Limb (tissue), 2 donors: ENCODE results near the gene RAC3.
"Not testable (repeated sequence)": the region's sequence is repeated elsewhere in the genome, so short reads cannot be mapped to it uniquely, and the experiment has no call there.

Source experiments
- DNase-seq, 2 donors: peaks; one replicate each; pipeline ENCODE4 v3.0.0-alpha.2; 2016; ENCODE audit errors: extremely low spot score in 2 of 2

Gene RAC3

DNA sequence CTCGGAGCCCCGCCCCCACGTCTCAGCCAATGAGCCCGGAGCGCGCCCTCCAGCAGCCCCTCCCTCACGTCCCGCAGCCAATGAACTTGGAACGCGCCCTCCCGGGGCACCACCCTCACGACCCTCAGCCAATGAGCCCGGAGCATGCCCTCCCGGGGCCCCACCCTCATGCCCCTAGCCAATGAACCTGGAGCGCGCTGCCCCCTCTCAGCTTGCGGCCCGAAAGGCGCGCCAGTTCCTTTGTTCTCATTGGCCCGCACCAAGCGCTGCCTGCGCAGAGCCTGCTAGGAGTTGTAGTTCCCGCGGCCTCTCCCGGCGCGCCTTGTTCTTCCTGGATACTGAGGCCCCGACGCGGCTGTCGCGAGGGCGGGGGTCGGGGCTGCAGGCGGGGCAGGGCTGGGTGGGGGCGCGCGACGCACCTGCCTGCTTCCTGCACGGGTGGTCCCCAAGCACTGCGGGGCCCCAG, 8.5 kb upstream of the RAC3 start, which contains the start of gene LRRC45:
LRRC45 (plus strand) TSS at position 325 of the 466 bp plus-strand sequence. CDS start 339 bp downstream, outside the sequence.
- peak; percentile 100 for DNase-seq

DNA sequence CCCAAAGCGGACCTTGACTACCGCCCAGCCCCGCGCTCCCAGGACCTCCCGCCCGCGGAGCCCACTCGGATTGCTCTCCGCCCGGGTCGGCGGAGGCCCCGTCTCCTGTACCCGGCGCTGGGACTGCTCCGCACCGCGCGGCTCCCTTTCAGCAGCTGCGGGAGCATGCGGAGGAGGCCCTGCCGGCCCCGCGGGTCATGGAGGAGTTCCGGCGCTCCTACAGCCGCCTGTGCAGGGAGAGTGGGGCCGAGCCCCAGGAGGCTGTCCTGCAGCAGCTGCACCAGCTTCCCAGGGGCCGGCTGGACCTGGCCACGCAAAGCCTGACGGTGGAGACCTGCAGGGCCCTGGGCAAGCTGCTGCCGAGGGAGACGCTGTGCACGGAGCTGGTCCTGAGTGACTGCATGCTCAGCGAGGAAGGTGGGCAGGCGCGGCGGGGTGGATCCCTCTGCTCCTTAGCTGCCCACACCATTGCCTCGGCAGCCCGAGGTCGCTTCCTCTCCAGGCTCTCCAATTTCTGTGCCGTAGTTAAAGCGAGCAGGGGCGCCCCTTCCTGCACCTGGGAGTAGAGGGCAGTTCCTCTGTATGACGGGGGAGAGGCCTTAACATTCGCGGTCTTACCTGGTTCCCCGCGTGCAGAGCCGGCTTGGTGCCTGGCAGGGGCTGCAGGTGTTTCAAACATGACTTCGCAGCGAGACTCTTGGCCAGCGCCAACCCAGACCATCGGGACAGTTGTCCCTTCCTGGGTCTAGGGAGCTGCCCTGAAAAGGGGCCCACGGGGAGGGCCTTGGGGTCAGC, 7.8 kb upstream of the RAC3 start:
- DNase-seq, result no peak

DNA sequence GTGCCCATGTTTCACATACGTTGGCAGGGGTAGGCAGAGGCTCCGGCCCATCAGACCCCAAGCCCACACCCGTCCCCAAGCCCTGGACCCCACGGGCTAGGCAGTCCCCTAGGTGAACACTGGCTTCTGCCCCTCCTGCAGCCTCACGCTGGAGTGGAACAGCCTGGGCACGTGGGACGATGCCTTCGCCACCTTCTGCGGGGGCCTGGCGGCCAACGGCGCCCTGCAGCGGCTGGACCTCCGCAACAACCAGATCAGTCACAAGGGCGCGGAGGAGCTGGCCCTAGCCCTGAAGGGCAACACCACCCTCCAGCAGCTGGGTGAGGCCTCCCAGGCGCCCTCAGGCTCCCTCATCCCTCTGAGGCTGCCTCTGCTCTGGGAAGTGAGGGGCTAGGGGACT, 6.6 kb upstream of the RAC3 start:
- DNase-seq, result no peak

DNA sequence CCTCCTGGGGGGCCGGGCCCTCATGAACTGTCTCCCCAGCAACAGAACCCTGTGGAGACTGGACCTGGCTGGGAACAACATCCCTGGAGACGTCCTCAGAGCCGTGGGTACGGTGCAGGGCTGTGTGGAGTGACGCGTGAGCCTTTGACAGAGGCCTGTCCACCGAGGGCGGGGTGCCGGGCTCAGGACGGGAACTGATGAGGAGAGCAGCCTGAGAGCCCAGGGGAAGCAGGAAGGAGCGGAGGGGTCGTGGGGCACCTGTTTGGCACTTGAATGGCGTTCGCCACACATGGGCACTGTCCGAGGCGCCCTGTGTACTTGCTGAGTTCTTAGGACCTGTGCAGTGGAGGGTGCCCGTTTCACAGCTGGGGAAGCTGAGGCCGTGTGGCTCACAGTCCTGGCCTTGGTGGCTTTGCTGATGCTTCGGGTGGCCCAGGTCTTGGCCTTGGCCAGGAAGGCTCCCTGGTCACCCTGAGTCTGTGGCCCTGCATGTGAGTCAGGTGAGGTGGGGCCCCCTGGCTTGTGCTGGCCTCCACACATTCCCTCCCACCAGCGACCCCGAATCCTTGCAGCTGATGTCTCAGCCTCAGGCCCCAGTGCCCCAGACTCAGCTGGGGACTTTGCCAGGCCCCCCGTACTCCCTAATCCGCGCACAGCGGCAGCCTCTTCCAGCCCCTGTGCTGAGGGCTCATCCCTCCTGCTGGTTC, 5.9 kb upstream of the RAC3 start:
- no peak for DNase-seq

DNA sequence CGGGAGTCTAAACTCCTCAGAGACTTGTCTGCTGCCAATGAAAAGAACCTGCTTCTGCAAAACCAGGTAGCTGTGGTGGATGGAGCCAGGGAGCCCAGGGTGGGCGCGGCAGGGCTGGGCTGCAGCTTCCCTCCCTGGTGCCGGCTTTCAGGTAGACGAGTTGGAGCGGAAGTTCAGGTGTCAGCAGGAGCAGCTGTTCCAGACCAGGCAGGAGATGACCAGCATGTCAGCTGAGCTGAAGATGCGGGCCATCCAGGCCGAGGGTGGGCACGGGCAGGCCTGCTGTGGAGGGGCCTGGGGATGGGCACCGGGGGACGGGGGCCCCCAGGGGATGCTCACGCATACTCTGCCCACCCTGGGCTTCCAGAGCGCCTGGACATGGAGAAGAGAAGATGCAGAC, 3.2 kb upstream of the RAC3 start:
- DNase-seq, result no peak

DNA sequence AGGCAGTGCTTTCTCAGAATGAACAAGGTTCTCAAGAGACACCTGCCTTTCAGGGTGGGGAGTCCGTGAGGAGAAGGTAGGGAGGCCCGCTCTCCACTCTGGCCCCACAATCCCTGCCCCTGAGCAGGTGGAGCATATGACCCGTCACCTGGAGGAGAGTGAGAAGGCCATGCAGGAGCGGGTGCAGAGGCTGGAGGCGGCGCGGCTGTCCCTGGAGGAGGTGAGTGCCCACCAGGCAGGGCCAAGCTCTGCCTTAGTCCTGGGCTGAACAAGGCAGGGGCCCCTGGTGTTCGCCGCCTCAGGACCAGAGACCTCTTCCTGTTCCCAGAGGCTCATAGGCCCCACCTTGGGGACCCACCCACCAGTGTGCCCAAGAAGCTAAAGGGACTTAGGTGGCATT, 2.5 kb upstream of the RAC3 start:
- no peak for DNase-seq

DNA sequence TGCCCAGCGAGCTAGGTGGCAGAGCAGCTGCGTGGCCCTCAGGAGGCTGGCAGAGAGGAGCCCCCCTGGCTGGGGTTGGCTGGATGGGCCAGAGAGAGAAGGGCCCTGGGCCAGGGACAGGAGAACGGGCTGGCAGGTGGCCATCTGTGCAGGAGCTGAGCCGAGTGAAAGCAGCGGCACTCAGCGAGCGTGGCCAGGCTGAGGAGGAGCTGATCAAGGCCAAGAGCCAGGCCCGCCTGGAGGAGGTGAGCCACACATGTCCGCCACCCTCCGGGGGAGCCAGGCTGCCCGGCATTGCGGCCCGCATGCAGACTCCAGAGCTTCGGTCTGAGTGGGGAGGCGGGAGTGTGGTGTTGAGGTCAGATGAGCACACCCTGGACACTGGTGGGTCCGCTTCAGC, 2.1 kb upstream of the RAC3 start:
- DNase-seq, result no peak

DNA sequence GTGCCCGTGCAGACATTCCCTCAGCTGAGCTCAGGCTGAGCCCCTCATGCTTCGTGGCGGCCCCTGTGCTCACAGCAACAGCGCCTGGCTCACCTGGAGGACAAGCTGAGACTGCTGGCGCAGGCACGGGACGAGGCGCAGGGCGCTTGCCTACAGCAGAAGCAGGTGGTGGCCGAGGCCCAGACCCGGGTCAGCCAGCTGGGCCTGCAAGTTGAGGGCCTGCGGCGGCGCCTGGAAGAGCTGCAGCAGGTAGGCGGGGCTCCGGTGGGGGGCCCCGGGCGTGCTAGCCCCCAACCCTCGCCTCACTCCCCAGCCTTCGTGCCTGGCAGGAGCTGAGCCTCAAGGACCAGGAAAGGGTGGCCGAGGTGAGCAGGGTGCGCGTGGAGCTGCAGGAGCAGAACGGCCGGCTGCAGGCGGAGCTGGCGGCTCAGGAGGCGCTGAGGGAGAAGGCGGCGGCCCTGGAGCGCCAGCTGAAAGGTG, 1.4 kb upstream of the RAC3 start:
- DNase-seq, result no peak

DNA sequence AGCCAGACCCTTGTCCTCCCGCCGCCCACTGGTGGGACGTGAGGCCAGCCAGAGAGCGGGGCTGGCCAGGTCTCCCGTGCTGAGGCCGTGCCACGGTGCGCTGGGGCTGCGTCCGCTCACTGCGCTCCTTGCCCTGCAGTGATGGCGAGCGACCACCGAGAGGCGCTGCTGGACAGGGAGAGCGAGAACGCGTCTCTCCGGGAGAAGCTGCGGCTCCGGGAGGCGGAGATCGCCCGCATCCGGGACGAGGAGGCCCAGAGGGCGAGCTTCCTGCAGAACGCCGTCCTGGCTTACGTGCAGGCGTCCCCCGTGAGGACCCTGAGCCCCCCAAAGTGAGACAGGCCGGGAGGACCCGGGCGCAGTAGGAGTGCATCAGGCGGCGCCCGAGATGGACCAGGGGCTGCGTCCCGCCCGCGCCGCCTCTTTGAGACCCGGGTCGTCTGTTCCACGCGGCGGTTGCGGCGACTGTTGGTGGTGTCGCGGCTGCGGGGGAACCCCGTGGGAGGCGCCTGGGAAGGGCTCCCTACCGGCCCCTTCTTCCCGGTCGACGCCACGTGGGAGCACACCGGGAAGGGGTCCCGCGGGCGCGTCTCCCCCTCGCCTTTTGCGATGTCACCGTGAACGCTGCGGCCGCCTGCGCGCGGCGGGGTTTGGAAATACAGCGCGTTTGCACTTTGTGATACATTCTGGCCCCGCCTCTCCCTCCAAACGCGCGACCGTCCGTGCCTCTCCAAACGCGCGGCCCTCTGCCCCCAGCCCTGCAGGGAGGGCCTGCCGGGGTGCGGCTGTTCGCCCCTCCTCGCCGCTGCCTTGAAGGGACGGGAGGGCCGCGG, 792 bp upstream of the RAC3 start:
- peak; percentile 72 to 90 for DNase-seq

DNA sequence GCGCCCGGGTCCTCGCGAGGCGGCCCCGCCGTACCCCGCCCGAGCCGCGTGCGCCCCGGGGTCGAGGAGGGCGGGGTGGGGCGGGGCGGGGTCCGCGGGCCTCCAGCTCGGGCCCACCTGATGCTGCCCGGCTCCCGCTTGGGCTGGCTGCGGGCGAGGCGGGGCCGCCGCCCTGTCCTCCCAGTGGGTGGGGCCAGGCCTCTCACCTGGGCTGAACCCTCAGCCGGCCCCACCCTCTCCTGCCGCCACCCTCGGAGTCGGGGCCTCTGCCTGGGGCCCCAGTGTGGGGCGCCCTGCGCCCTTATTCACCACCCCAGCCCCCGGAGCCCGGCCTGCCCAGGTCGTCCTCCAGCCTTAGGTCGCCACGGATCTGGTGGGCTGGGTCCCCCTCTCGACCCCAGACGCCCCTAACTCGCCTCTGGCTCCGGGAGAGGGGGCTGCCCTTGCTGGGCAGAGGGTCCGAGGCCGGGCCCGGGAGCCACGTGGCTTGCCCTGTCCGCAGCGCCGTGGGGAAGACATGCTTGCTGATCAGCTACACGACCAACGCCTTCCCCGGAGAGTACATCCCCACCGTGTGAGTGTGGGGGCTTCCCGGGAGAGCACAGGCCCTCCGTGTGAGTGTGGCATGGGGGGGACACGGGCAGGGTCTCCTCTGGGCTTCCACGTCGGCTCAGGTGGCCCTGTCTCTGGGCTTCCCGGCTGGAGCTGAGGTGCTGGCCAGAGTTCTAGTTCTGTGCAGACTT, 578 bp downstream of the RAC3 start:
- DNase-seq, result peak in 1 of 2 donors; percentile 59

DNA sequence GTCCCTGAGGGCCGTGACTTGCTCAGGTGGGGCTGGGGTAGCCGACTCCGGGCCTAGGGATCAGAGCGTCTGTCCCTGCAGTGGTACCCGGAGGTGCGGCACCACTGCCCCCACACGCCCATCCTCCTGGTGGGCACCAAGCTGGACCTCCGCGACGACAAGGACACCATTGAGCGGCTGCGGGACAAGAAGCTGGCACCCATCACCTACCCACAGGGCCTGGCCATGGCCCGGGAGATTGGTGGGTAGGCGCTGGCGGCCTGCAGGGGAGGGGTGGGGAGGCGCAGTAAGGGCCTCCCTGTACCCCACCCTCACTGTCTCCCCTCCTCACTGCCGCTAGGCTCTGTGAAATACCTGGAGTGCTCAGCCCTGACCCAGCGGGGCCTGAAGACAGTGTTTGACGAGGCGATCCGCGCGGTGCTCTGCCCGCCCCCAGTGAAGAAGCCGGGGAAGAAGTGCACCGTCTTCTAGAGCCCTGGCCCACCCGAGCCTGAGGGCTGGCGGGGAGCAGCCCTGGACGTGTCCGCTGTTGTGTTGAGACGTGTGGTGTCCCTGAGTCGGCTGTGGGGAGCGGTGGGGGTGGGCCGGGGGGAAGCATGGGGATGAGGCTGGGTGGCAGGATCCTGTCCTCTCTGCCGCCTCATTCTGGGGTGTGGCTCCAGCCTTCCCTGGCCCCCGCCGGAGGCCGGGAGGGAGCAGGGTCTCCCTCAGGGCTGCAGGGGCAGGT, 2.0 kb downstream of the RAC3 start:
- DNase-seq, result no peak

DNA sequence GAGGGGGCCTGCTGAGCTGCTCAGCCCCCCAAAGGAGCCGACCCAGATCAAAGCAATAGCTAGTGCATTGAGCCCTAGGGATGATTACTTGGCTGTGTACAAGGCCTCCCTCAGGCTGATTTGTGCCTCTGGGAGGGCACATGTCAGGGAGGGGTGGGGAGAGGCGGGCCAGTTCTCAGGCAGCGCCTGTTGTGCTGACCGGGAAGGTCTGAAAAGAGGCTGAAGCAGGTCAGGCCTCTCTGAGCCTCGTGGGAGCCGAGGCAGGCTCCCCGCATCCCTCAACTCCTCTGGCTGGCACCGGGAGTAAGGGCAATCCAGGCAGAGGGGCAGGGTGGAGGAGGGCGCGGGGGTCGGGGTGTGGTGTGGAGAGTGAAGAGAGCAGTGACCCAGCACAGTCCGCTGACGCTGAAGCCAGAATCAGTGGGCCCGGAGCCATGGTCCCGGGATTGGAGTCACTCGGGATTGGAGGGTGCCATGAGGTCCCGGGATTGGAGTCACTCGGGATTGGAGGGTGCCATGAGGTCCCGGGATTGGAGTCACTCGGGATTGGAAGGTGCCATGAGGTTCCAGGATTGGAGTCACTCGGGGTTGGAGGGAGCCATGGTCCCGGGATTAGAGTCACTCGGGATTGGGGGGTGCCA, 3.0 kb downstream of the RAC3 start:
- DNase-seq, result no peak

DNA sequence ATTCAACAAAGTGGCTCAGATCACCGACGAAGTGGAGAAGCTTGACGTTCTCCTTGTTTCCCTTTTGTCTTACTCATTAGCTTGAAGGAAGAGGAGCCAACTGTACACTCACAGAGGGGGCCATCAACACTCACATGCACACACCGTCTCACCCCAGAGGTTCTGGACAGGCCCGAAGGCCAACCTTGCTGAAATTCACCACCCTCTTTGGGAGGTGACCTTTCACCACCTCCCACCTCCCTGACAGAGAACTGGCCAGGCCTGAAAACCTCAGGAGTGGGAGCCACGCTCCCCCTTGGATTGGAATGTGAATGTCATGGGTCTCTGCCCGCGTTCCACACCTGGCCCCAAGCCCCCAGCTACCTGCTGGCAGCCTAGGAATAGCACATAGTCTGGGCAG, 4.0 kb downstream of the RAC3 start:
- no peak for DNase-seq

DNA sequence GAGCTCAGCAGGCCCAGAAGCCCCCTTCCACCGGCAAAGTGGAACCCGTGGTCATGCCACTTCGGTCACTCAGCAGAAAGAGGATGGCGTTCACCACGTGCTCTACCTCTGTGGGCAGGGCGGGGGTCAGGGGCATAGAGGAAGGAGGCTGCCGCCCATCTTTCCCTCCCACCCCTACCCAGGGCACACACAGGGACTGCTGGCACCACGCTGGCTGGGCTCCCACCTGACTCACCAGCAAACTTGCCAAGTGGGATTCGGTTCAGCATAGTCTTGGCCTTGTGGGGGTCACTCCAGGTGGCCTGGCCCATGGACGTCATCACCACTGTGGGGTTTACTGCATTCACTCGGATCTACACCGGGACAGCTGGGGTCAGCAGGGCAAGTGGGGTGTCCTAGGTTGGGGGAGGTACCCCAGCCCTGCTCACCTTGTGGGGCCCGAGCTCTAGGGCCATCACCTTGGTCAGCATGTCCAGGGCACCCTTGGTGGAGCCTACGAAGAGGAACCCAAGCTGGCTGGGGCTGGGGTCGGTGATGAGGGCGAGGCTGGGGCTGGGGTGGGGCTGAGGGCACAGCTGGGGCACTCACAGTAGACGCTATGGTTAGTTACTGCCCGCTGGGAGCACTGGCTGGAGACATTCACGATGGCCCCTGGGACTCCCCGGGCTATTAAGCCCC, 4.6 kb downstream of the RAC3 start:
- DNase-seq, result no peak

DNA sequence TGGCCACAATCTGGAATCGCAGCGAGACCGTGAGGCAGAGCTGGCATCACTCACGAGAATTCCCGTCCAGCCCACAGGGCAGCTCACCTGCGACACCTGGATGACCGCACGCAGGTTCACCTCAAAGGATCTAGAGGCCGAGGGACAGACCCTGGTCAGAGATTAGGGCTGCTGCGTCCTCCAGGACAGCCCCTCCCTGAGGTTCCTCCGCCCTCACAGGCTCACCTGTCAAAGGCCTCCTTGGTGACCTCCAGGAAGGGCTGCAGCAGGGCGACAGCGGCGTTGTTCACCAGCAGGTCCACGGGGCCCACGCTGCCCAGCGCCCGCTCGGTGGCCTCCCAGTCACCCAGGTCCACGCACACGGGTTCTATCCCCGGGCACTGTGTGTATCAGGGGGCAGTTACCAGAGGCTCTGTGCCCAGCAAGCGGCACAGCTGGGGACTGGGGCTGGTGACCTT, 5.2 kb downstream of the RAC3 start:
- no peak for DNase-seq

DNA sequence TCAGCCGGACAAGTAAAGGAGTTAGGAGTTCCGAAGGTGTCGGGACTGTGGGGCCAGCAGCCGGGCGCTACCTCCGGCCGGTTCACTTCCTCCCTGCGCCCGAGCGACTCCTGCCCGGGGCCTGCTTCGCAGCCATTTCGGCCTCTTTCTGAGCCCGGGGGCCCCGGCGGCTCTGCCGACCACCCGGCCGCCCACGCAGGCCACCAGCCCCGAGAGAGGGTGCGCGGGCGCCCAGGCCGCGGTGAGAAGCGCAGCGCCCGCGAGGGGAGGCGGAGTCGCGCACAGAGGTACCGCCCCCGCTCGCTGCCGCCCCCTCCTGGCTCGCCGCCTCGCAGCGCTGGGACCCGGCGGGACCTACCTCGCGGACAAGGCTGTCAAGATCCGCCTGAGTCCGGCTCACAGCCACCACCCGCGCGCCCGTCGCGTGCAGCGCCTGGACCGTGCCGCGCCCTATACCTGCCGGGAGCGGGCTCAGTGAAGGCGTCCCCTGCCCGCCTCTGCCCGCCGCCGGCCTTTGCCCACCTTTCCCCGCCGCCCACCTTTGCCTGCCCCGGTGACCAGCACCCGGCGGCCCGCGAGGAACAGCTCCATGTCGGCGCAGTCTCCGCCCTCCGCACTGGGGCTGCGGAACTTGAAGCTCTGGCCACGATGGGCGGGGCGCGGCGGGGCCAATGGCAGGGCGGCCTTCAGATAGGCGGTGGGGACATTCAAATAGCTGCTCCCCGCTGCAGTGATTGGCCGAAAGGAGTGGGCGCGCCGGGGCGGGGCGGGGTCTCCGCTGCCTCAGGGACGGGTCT, 5.8 kb downstream of the RAC3 start, which contains the start of gene DCXR:
DCXR (minus strand) TSS at position 606 of the 797 bp plus-strand sequence; CDS start at position 591, 15 bp downstream.
- DNase-seq, result peak; percentile 93 to 96

DNA sequence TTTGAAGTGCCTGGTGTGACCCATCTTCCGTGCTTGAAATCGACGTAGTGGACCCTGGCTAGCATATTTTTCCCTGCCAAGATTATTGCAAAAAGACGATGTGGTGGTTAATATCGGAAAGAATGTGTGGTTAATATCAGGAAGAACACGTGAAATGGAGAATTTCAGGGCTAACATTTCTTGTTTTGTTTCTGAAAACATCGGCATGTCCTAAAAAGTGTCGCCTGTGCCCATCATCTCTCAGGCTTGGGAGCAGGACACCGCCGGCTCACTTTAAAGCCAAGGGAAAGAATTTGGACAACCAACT, 6.4 kb downstream of the RAC3 start:
- DNase-seq, result no peak

DNA sequence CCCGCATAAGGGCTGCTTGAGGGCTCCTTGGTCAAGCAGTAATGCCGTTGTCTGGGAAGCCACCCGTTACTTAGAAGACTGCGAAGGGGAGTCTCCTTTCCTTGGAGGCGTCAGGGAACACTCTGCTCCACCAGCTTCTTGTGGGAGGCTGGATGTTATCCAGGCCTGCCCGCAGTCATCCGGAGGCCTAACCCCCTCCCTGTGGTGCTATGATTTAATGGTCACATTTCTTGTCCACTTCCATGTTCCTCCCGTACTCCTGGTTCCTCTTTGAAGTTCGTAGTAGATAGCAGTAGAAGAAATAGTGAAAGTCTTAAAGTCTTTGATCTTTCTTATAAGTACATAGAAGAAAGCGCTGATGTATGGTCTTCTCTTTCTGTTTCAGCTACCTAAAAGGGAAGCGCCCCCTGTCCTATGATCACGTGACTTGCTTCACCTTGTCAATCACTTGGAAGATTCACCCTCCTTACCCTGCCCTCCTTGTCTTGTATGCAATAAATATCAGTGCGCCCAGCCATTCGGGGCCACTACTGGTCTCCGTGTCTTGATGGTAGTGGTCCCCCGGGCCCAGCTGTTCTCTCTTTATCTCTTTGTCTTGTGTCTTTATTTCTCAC, 7.4 kb downstream of the RAC3 start:
- not testable (repeated sequence) for DNase-seq
